GM21737 (cell line): ENCODE results near the gene RSBN1.
A peak's percentile ranks its signal among the peaks of the same experiment; 100 is the strongest.

Source experiments
- ATAC-seq: cut with Tn5 transposase; IDR thresholded peaks from one replicate; pipeline ENCODE4 v1.9.1; 2021; ENCODE audit warnings: mild to moderate bottlenecking, moderate library complexity; ENCODE audit not compliant: unreplicated experiment

Gene RSBN1

DNA sequence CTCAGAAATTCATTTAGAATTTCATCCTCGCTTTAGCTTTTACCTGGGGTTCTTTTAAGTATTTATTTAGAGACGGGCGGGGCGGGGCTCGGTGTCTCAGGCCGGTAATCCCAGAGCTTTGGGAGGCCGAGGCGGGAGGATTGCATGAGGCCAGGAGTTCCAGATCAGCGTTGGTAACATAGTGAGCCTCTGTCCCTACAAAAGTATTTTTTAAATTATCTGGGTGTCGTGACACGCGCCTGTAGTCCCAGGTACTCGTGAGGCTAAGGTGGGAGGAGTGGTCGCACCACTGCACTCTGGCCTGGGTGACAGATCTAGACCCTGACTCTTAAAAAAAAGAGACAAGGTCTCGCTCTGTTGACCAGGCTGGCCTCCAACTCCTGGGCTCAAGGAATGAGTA is 942 bp upstream of the RSBN1 start:
- ATAC-seq, result no peak

GRCh38 chr1:113812661-113813135 is 422 bp upstream of the RSBN1 start:
- no peak for ATAC-seq

GRCh38 chr1:113811156-113811887 is 954 bp downstream of the RSBN1 start:
- peak; percentile 23 for ATAC-seq

GRCh38 chr1:113809670-113810602 is 2.3 kb downstream of the RSBN1 start:
- ATAC-seq, result no peak

DNA sequence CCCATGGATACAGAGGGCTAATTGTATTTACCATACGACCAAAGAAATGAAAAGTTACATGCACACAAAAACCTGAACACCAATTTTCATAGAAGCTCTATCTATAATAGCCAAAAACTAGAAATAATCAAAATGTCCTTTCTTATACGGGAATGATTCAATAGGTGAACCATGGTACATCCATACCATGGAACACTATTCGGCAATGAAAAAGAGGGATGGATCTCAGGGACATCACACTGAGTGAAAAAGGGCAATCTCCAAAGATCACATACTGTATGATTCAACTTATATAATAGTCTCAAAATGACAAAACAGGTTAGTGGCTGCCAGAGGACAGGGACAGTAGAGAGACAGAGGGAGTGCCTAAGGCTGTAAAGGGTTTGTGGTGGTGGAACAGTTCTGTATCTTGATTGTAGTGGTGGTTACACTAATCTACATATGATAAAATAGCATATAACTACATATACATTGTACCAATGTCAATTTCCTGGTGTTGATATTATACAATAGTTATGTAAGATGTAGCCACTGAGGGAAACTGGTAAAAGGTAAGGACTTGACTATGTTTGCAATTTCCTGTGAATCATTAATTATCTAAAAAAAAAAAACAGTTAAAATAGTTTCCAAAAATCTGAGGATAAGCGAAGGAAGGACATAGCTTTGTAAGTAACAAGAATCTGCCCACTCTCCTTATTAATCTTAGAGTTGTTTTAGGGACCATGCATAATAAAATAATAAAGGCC is 3.7 kb downstream of the RSBN1 start:
- ATAC-seq, result no peak

DNA sequence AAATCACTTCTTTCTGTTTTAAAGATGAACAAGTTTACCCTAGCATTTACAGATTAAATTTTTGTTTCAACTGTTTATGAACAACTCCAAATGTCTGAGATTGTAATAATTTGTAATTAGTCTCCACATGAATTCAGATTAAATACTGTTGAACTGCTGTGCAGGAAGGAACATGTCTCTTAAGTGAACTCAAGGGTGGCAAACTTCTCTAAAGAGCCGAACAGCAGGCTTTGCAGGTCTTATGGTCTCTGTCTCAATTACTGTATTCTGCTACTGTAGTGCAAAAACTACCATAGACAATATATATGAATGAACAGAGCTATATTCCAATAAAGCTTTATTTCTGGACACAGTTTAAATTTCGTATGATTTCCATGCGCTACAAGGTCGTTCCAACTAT is 6.6 kb downstream of the RSBN1 start:
- ATAC-seq, result no peak

DNA sequence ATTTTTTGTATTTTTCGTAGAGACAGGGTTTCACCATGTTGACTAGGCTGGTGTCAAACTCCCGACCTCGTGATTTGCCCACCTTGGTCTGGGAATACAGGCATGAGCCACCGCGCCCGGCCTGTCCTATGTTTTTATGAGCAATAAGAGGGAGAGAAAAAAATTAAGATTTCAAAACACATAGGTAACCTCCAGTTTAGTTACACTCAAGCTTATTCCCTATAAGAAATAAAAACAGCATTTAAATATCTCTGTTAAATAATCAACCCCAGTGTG is 7.1 kb downstream of the RSBN1 start:
- ATAC-seq, result no peak

- ATAC-seq, result no peak
These were observed 7.6 kb downstream of the RSBN1 start for GRCh38 chr1:113804421-113805255.

DNA sequence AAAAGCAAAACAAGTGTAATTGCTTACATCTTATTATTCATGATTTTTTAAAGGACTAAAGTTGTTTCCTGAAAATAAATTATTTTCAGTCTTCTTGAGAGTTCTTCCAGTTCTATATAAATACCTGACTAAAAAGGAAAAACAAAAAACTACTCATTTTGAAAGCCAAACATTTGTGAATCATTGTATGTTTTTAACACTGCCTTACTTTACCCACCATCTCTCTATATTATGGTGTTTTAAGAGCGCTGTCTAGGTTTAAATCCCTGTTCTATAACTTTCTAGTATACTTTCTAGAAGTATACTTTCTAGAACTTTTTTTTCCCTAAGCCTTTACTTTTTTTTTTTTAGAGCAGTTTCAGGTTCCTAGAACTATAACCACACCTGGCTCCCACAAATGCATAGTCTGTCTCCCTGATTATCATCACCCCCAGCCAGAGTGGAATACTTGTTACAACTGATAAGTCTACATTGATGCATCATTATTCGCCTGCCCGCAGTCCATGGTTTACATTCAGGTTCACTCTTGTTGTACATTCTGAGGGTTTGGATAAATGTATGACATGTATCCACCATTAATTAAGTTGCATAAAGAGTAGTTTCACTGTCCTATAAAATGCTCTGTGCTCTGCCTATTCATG is 9.8 kb downstream of the RSBN1 start:
- no peak for ATAC-seq

GRCh38 chr1:113800487-113800886 is 11.8 kb downstream of the RSBN1 start:
- no peak for ATAC-seq

- ATAC-seq, result no peak
These were observed 14.8 kb downstream of the RSBN1 start for GRCh38 chr1:113797472-113797871.

DNA sequence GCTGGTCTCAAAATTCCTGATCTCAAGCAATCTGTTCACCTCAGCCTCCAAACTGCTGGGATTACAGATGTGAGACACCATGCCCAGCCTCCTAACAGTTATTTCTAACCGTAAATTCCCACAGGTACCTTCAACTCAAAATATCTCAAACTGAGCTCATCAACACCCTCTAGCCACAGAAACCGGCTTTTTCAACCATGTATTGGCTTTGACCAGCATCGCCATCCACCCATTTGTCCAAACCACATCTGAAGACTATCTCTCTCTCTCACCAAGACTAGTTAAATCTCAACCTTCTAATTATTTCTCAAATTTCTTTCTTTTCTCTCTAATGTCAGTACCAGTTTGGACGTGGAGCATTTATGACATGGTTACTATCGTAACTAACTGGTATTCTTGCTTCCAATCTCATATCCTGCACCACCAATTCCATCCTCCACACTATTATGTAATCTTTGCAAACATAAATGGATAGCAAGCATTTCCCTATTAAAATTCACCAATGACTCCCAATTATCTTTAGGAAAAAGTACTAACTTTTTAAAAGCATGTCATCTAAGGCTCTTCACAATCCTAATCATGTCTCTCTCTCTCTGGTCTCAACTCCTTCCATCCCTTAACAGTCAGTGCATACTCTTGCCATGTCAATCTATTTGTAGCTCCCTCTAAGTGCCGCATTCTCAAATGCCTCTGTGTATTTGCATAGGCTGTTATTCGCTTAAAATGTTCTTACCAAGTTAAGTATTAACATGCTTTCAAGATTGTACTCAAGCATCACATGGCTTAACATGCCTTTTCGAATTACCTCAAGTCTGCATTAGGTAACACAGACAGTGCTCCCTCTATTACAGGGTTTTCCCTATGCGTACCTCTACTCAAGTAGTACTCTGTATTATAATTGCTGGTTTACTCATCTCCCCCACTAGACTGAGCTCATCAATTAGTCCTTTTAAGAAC is 18.1 kb downstream of the RSBN1 start:
- ATAC-seq, result no peak

DNA sequence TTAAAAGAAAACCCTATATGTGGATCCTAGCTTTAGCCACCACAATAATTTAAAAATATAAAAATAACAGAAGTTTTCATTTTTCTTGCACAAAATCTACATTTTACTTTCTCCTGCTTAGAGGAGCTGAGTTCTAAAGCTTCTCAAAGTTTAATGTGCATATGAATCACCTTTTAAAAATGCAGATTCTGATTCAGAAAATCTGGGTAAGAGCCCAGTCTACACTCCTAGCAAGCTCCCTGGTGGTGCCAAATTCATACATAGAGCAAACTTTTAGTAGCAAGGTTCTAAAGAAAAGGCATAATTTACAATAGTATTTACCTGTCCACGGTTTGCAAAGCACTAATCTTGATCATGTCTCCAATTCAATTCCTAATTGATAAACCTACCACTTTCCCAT is 19.3 kb downstream of the RSBN1 start:
- no peak for ATAC-seq

DNA sequence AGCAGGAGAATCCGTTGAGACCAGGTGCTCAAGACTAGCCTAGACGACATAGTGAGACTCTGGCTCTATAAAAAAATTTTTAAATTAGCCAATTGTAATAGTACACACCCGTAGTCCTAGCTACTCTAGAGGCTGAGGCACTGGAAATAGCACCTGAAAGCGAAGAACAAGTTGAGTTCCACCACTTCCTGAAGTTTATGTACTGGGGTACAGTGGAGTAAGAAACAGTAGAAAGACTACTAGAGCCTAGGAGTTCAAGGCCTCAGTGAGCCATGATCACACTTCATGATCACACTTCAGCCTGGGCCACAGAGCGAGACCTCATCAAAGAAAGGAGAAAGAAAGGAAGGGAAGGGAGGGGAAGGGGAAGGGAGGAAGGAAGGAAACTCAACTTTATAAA is 19.8 kb downstream of the RSBN1 start:
- ATAC-seq, result no peak

GRCh38 chr1:113788802-113789201 is 23.5 kb downstream of the RSBN1 start:
- ATAC-seq, result no peak

DNA sequence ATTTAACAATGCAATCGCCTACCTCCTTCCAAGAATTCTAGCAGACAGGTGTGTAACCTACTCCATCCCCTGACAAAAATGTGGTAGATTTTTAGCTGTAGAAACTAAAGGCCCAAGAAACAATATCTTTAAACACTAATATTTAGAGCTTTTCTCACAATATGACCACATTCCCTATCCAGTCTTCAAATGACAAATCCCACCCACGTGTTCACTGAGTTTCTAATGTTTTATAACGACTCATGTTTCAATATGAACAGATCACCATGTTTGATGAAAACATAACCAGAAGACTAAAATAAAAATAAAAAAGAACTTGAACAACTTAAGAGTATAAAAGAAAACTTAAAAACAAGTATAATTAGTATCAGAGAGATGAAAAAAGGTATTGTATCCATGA is 24.6 kb downstream of the RSBN1 start:
- ATAC-seq, result no peak

GRCh38 chr1:113786069-113786468 is 26.2 kb downstream of the RSBN1 start:
- no peak for ATAC-seq

GRCh38 chr1:113784104-113784779 is 28.0 kb downstream of the RSBN1 start:
- ATAC-seq, result peak; percentile 63
